Activated B cell treated with CpG ODN at 0.5 μM for 24 hours (primary cell): ENCODE results near the gene NEK4. TPM values are rescaled to one million over a fixed set of nuclear protein-coding genes. Genes with fewer than 3 reads are reported as not detected.

Experiments
- ATAC-seq: fragments of 200-7000 bp; cut with Tn5 transposase; one replicate; pipeline ENCODE4 v1.10.0; 2021; ENCODE audit warnings: low read depth, mild to moderate bottlenecking, moderate library complexity
- CTCF ChIA-PET: fragments of 350-600 bp; sonication (Branson Sonifier 250); formaldehyde crosslinking; loops from one replicate; lab custom pipeline; 2021; ENCODE audit warnings: antibody characterized with exemption; lab: Charles Lee
- POLR2A ChIA-PET: fragments of 350-600 bp; sonication (Branson Sonifier 250); formaldehyde crosslinking; loops from one replicate; lab custom pipeline; 2021; ENCODE audit warnings: antibody characterized with exemption; lab: Charles Lee
- DNase-seq: peaks from one replicate; pipeline ENCODE4 v3.0.0; 2022
- H3K27ac Mint-ChIP-seq: one replicate; pipeline ENCODE4 v1.8.0; 2020; ENCODE audit warnings: mixed read lengths
- H3K27me3 Mint-ChIP-seq: one replicate; pipeline ENCODE4 v1.8.0; 2021; ENCODE audit warnings: mixed read lengths
- H3K36me3 Mint-ChIP-seq: one replicate; pipeline ENCODE4 v1.8.0; 2021; ENCODE audit warnings: low read depth, mixed read lengths
- H3K4me1 Mint-ChIP-seq: one replicate; pipeline ENCODE4 v1.8.0; 2021; ENCODE audit warnings: mixed read lengths
- H3K4me3 Mint-ChIP-seq: one replicate; pipeline ENCODE4 v1.8.0; 2020; ENCODE audit warnings: mild to moderate bottlenecking, mixed read lengths
- H3K9me3 Mint-ChIP-seq: one replicate; pipeline ENCODE4 v1.8.0; 2020; ENCODE audit warnings: mixed read lengths
- intact Hi-C: fragments of 100-400 bp; cut with micrococcal nuclease; formaldehyde crosslinking; loops from one replicate; pipeline ENCODE4 v1.15.1; 2024
- total RNA-seq: library from RNA; stranded (reverse); gene quantifications from 2 replicates; pipeline ENCODE4 v1.2.3, GENCODE V29; 2022
- TF ChIP-seq, protein P1 (sequence below): fragments of 200-600 bp; IDR thresholded peaks from one replicate; pipeline ENCODE4 v1.8.0; 2022; ENCODE audit warnings: antibody characterized with exemption, mild to moderate bottlenecking

NEK4 gene
- total RNA-seq, 1 donor from 2014 or later, result 24.5 TPM

DNA sequence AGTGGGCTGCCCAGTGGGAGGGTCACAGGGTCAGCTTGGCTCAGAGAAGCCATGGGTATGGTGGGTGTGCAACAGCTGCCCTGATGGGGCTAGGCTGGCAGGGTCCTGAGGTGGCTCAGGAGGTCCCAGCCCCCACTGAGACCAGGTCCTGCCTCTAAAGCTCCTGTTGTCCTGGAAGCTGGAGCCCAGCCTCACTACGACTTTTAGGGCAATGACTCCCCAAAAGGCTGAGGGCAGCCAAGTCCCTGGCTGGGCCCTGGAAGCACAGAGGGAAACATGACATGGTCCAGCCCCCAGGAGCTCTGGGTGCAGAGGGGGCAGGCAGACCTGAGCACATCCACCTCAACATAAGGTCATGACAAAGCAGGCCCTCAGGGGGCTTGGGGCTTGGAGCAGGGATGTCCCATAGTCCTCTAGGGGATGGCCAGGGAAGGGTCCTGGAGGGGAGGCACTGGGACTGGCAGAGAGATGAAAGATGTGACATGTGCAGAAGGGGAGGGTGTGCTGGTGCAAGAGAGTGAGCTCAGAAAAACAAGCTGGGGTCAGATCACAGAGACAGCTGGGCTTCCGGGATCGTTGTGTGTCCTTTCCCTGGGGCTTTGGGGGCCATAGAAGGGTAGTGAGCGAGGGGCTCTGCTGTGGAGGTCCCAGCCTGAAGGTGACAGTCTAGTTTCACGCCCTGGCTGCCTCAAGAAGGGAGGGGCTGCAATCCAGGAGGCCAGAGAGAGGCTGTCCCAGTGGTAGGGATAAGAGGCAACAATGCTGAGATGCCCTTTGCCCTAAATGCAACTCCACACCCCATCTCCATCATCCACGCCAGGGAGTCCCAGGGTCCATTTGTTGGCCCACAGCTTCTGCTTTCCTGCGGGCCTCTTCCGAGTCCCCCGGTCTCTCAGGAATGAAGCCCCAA is 23.2 kb upstream of the NEK4 start:
- no peak for DNase-seq
- no peaks in the 10 kb centered on the region for H3K27me3 Mint-ChIP-seq
- H3K27ac Mint-ChIP-seq, result no peak overlapping the region
- H3K9me3 Mint-ChIP-seq, result no peaks in the 10 kb centered on the region
- POLR2A ChIA-PET, result interaction anchor here (0.6 kb wide), 1 partner anchor 21 kb away, joined by 10 read pairs; no protein-coding TSS in a partner anchor
- no peak overlapping the region for H3K4me3 Mint-ChIP-seq
- ATAC-seq, result no peak
- no peaks in the 10 kb centered on the region for H3K36me3 Mint-ChIP-seq
- CTCF ChIA-PET, result no interaction called here
- no peaks in the 10 kb centered on the region for H3K4me1 Mint-ChIP-seq
- intact Hi-C loops, result no loop called here
- TF ChIP-seq, protein P1, sequence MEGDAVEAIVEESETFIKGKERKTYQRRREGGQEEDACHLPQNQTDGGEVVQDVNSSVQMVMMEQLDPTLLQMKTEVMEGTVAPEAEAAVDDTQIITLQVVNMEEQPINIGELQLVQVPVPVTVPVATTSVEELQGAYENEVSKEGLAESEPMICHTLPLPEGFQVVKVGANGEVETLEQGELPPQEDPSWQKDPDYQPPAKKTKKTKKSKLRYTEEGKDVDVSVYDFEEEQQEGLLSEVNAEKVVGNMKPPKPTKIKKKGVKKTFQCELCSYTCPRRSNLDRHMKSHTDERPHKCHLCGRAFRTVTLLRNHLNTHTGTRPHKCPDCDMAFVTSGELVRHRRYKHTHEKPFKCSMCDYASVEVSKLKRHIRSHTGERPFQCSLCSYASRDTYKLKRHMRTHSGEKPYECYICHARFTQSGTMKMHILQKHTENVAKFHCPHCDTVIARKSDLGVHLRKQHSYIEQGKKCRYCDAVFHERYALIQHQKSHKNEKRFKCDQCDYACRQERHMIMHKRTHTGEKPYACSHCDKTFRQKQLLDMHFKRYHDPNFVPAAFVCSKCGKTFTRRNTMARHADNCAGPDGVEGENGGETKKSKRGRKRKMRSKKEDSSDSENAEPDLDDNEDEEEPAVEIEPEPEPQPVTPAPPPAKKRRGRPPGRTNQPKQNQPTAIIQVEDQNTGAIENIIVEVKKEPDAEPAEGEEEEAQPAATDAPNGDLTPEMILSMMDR, result no peak

DNA sequence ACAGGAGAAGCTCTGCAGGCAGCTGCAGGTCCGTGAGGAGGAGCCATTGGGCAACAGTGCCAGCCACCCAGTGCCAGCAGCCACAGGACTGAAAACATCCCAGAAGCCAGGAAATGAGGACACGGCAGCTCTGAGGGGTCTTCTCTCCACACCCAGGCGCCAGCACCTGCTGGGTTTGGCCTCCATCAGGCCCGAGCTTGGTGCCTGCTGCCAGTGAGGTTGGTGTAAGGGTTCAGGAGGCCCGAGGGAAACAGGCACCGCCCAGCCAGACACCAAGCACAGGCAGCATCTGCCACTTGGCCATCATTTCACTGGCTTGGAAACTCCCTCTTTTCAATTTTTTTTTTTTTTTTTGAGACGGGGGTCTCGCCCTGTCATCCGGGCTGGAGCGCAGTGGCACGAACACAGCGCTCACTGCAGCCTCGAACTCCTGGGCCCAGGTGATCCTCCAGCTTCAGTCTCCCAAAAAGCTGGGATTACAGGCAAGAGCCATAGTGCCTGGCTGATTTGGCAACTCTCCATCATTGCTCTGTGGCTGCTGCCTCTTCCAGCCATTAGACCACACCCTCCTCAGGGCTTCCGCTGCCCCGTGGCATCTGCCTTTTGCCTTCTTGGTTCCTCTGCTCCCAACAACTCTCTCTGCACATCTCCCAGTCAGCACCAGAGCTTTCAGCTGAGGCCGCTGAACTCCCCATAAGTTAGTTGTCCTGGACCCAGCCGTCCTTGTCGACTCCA is 22.4 kb upstream of the NEK4 start:
- intact Hi-C loops, result no loop called here
- no peaks in the 10 kb centered on the region for H3K4me1 Mint-ChIP-seq
- no peak overlapping the region for H3K27ac Mint-ChIP-seq
- DNase-seq (no peak), ATAC-seq (no peak)
- CTCF ChIA-PET, result no interaction called here
- H3K9me3 Mint-ChIP-seq, result no peaks in the 10 kb centered on the region
- no peaks in the 10 kb centered on the region for H3K27me3 Mint-ChIP-seq
- no peaks in the 10 kb centered on the region for H3K36me3 Mint-ChIP-seq
- POLR2A ChIA-PET, result no interaction called here
- no peak overlapping the region for H3K4me3 Mint-ChIP-seq
- TF ChIP-seq, protein P1, result no peak

- H3K27me3 Mint-ChIP-seq, result no peaks in the 10 kb centered on the region
- ChIA-PET POLR2A (no interaction called here), CTCF (no interaction called here)
- intact Hi-C loops, result no loop called here
- H3K27ac Mint-ChIP-seq, result no peak overlapping the region
- H3K4me1 Mint-ChIP-seq, result no peaks in the 10 kb centered on the region
- H3K36me3 Mint-ChIP-seq, result no peaks in the 10 kb centered on the region
- ATAC-seq (no peak), DNase-seq (no peak)
- TF ChIP-seq, protein P1, result no peak
- no peak overlapping the region for H3K4me3 Mint-ChIP-seq
- H3K9me3 Mint-ChIP-seq, result no peaks in the 10 kb centered on the region
These were observed 21.7 kb upstream of the NEK4 start for GRCh38 chr3:52792413-52792812.

- ChIA-PET CTCF (no interaction called here), POLR2A (no interaction called here)
- intact Hi-C loops, result no loop called here
- no peak overlapping the region for H3K4me3 Mint-ChIP-seq
- H3K36me3 Mint-ChIP-seq, result no peaks in the 10 kb centered on the region
- no peak overlapping the region for H3K27ac Mint-ChIP-seq
- DNase-seq (no peak), ATAC-seq (no peak)
- TF ChIP-seq, protein P1, result no peak
- H3K4me1 Mint-ChIP-seq, result no peaks in the 10 kb centered on the region
- H3K27me3 Mint-ChIP-seq, result no peaks in the 10 kb centered on the region
- H3K9me3 Mint-ChIP-seq, result no peaks in the 10 kb centered on the region
These were observed 21.2 kb upstream of the NEK4 start for GRCh38 chr3:52791928-52792327.

DNA sequence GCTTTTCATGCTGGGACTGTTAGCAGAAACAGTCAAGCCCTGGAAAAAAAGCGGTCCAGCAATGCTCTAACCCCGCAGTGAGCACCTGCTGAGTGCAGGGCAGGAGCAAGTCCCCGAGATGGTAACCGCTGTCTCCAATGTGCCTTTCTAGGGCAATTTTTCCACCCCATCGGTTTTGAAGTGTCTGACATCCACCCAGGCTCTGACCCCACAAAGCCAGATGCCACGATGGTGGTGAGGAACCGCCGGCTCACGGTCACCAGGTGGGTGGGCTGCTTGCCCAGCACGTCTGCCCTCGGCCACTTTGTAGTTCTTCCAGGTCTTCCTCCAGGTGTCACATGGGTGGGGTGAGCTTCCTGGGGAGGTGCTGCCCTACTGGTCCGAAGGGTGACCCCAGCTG is 20.6 kb upstream of the NEK4 start:
- Mint-ChIP-seq H3K27ac (no peak overlapping the region), H3K4me3 (no peak overlapping the region), H3K4me1 (no peaks in the 10 kb centered on the region), H3K36me3 (no peaks in the 10 kb centered on the region), H3K27me3 (no peaks in the 10 kb centered on the region), H3K9me3 (no peaks in the 10 kb centered on the region)
- intact Hi-C loops, result no loop called here
- no peak for ATAC-seq
- TF ChIP-seq, protein P1, result no peak
- DNase-seq, result no peak
- ChIA-PET CTCF (no interaction called here), POLR2A (no interaction called here)
